NCI-H446 treated with DMSO at 0.1 percent for 48 hours (cell line): ENCODE data around the gene PANX2.
"Not testable (repeated sequence)": the region's sequence is repeated elsewhere in the genome, so short reads cannot be mapped to it uniquely, and the experiment has no call there.

Source experiments
- DNase-seq: peaks from one replicate; lab custom pipeline; 2025; lab: John Stamatoyannopoulos, UW

The PANX2 gene

GRCh38 chr22:50147258-50148165 is 23.0 kb upstream of the PANX2 start:
- not testable (repeated sequence) for DNase-seq

GRCh38 chr22:50148166-50148500 is 22.4 kb upstream of the PANX2 start:
- DNase-seq = no peak

GRCh38 chr22:50148991-50149721 is 21.4 kb upstream of the PANX2 start:
- DNase-seq = peak; percentile 14

GRCh38 chr22:50150161-50151129 is 20.1 kb upstream of the PANX2 start:
- DNase-seq = peak; percentile 2

GRCh38 chr22:50151571-50152537 is 18.7 kb upstream of the PANX2 start:
- DNase-seq = no peak

- no peak for DNase-seq
Observed at GRCh38 chr22:50153056-50153755, 17.3 kb upstream of the PANX2 start.

- DNase-seq = no peak
Observed at GRCh38 chr22:50153756-50154140, 16.8 kb upstream of the PANX2 start.

GRCh38 chr22:50157709-50158375 is 12.7 kb upstream of the PANX2 start:
- DNase-seq = no peak

GRCh38 chr22:50160947-50161346 is 9.6 kb upstream of the PANX2 start:
- DNase-seq = no peak

GRCh38 chr22:50161508-50162390 is 8.8 kb upstream of the PANX2 start:
- DNase-seq = no peak

GRCh38 chr22:50162391-50162956 is 8.1 kb upstream of the PANX2 start:
- no peak for DNase-seq

- no peak for DNase-seq
Observed at GRCh38 chr22:50165436-50166123, 5.0 kb upstream of the PANX2 start.

- no peak for DNase-seq
Observed at GRCh38 chr22:50167689-50168489, 2.6 kb upstream of the PANX2 start.

- not testable (repeated sequence) for DNase-seq
Observed at GRCh38 chr22:50168490-50169180, 1.9 kb upstream of the PANX2 start.

GRCh38 chr22:50169181-50169759 is 1.3 kb upstream of the PANX2 start:
- DNase-seq = no peak

- no peak for DNase-seq
Observed at GRCh38 chr22:50169774-50170341, 673 bp upstream of the PANX2 start.
